Activated naive CD4-positive, alpha-beta T cell treated with Interleukin-2 at 50 U/mL for 16 hours (primary cell): ENCODE data around the gene PCDHA8.
"Not testable (repeated sequence)": the region's sequence is repeated elsewhere in the genome, so short reads cannot be mapped to it uniquely, and the experiment has no call there.

ENCODE experiments used
- DNase-seq: peaks from one replicate; pipeline ENCODE4 v3.0.0-alpha.2; 2020

PCDHA8 gene

DNA sequence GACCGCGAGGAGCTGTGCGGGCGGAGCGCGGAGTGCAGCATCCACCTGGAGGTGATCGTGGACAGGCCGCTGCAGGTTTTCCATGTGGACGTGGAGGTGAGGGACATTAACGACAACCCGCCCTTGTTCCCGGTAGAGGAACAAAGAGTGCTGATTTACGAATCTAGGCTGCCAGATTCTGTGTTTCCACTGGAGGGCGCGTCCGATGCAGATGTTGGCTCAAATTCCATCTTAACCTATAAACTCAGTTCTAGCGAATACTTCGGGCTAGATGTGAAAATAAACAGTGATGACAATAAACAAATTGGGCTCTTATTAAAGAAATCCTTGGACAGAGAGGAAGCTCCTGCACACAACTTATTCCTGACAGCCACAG, 12.6 kb upstream of the PCDHA8 start:
- DNase-seq, result no peak

DNA sequence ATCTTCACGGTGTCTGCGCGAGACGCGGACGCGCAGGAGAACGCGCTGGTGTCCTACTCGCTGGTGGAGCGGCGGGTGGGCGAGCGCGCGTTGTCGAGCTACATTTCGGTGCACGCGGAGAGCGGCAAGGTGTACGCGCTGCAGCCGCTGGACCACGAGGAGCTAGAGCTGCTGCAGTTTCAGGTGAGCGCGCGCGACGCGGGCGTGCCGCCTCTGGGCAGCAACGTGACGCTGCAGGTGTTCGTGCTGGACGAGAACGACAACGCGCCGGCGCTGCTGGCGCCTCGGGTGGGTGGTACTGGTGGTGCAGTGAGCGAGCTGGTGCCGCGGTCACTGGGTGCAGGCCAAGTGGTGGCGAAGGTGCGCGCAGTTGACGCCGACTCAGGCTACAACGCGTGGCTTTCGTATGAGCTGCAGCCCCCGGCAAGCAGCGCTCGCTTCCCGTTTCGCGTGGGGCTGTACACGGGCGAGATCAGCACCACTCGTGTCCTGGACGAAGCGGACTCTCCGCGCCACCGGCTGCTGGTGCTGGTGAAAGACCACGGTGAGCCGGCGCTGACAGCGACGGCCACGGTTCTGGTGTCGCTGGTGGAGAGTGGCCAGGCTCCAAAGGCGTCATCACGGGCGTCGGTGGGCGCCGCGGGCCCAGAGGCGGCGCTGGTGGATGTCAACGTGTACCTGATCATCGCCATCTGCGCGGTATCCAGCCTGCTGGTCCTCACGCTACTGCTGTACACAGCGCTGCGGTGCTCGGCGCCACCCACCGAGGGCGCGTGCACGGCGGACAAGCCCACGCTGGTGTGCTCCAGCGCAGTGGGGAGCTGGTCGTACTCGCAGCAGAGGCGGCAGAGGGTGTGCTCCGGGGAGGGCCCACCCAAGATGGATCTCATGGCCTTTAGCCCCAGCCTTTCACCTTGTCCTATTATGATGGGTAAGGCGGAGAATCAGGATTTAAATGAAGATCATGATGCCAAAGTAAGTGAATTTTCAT, 11.2 kb upstream of the PCDHA8 start:
- not testable (repeated sequence) for DNase-seq

GRCh38 chr5:140833993-140834392, 7.0 kb upstream of the PCDHA8 start, which contains the start of gene PCDHA7:
Gene PCDHA7, plus strand, starts transcription at chr5:140834269. Its CDS starts 115 bp downstream, at chr5:140834384.
- no peak for DNase-seq

GRCh38 chr5:140834439-140835008, 6.5 kb upstream of the PCDHA8 start:
- DNase-seq, result not testable (repeated sequence)

GRCh38 chr5:140835622-140836510, 5.1 kb upstream of the PCDHA8 start:
- no peak for DNase-seq

DNA sequence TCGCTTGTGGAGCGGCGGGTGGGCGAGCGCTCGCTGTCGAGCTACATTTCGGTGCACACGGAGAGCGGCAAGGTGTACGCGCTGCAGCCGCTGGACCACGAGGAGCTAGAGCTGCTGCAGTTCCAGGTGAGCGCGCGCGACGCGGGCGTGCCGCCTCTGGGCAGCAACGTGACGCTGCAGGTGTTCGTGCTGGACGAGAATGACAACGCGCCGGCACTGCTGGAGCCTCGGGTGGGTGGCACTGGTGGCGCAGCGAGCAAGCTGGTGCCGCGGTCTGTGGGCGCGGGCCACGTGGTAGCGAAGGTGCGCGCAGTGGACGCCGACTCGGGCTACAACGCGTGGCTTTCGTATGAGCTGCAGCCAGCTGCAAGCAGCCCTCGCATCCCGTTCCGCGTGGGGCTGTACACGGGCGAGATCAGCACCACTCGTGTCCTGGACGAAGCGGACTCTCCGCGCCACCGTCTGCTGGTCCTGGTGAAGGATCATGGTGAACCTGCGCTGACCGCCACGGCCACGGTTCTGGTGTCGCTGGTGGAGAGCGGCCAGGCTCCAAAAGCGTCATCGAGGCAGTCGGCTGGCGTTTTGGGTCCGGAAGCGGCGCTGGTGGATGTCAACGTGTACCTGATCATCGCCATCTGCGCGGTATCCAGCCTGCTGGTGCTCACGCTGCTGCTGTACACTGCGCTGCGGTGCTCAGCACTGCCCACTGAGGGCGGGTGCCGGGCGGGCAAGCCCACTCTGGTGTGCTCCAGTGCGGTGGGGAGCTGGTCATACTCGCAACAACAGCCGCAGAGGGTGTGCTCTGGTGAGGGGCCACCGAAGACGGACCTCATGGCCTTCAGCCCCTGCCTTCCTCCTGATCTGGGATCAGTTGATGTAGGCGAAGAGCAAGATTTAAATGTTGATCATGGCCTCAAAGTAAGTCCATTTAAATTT, 2.1 kb downstream of the PCDHA8 start:
- no peak for DNase-seq

- DNase-seq, result not testable (repeated sequence)
Observed at GRCh38 chr5:140848139-140849102, 7.4 kb downstream of the PCDHA8 start, which contains the start of gene PCDHA9. Gene PCDHA9, plus strand, starts transcription at chr5:140848382. Its CDS starts 114 bp downstream, at chr5:140848496.

- not testable (repeated sequence) for DNase-seq
Observed at GRCh38 chr5:140849831-140850634, 9.0 kb downstream of the PCDHA8 start.

DNA sequence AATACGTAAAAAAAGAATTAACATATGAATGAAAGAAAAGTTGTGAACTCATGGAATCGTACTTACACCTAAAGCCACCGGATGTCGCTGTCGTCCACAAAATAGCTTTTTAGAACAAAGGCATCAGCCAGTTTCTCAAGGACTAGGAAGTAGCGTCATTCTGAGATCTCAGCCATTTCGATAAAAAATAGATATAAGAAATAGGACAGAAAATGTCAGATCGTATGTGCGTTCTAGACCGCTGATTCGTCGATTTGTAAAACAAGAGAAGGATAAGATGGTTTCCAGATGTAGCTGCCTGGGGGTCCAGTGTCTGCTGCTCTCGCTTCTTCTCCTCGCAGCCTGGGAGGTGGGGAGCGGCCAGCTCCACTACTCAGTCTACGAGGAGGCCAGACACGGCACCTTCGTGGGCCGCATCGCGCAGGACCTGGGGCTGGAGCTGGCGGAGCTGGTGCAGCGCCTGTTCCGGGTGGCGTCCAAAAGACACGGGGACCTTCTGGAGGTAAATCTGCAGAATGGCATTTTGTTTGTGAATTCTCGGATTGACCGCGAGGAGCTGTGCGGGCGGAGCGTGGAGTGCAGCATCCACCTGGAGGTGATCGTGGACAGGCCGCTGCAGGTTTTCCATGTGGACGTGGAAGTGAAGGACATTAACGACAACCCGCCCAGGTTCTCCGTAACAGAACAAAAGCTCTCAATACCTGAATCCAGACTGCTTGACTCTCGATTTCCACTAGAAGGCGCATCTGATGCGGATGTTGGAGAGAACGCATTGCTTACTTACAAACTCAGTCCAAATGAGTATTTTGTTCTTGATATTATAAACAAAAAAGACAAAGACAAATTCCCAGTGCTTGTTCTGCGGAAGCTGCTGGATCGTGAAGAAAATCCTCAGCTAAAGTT, 15.0 kb downstream of the PCDHA8 start, which contains the start of gene PCDHA10:
PCDHA10 (plus strand) TSS at position 126 of the 903 bp plus-strand sequence; CDS start at position 278, 152 bp downstream.
- DNase-seq, result no peak

DNA sequence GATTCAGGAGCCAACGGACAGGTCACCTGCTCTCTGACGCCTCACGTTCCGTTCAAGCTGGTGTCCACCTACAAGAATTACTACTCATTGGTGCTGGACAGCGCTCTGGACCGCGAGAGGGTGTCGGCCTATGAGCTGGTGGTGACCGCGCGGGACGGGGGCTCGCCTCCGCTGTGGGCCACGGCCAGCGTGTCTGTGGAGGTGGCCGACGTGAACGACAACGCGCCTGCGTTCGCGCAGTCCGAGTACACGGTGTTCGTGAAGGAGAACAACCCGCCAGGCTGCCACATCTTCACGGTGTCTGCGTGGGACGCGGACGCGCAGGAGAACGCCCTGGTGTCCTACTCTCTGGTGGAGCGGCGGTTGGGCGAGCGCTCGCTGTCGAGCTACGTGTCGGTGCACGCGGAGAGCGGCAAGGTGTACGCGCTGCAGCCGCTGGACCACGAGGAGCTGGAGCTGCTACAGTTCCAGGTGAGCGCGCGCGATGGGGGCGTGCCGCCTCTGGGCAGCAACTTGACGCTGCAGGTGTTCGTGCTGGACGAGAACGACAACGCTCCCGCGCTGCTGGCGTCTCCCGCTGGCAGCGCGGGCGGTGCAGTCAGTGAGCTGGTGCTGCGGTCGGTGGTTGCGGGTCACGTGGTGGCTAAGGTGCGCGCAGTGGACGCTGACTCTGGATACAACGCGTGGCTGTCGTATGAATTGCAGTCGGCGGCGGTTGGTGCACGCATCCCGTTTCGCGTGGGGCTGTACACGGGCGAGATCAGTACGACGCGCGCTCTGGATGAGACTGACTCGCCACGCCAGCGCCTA, 16.4 kb downstream of the PCDHA8 start:
- no peak for DNase-seq

DNA sequence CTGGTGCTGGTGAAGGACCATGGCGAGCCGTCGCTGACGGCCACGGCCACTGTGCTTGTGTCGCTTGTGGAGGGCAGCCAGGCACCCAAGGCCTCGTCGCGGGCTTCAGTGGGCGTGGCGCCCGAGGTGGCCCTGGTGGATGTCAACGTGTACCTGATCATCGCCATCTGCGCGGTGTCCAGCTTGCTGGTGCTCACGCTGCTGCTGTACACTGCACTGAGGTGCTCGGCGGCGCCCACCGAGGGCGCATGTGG, 16.9 kb downstream of the PCDHA8 start:
- no peak for DNase-seq

- no peak for DNase-seq
Observed at GRCh38 chr5:140862441-140863295, 21.7 kb downstream of the PCDHA8 start.

DNA sequence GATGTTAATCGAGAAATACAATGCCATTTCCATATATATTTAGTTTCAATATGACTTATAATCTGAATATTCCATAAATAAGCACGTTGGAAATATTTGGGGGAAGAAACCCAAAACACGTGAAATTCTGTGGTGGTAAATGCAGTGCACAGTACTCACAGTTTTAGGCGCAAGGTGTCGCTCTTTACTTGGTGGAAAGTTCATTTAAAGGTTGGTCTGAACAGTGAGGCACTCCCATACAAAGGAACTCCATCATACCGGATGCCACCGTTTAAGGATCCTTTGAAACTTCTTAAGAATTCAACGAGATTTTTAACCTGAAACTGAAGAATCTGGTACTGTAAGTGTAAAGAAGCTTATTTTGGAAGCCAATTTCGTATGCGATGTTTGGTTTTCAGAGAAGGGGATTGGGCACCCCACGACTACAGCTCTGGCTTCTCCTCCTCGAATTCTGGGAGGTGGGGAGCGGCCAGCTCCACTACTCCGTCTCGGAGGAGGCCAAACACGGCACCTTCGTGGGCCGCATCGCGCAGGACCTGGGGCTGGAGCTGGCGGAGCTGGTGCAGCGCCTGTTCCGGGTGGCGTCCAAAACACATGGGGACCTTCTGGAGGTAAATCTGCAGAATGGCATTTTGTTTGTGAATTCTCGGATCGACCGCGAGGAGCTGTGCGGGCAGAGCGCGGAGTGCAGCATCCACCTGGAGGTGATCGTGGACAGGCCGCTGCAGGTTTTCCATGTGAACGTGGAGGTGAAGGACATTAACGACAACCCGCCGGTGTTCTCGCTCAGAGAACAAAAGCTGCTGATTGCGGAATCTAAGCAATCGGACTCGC, 28.0 kb downstream of the PCDHA8 start, which contains the start of gene PCDHA11:
PCDHA11 (plus strand) TSS at position 237 of the 834 bp plus-strand sequence; CDS start at position 384, 147 bp downstream.
- no peak for DNase-seq

DNA sequence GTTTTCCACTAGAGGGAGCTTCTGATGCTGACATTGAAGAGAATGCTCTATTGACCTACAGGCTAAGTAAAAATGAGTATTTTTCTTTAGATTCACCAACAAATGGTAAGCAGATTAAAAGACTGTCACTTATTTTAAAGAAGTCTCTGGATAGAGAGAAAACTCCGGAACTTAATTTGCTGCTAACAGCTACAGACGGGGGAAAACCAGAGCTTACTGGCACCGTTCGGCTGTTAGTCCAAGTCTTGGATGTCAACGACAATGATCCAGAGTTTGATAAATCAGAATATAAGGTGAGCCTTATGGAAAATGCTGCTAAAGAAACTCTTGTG, 28.5 kb downstream of the PCDHA8 start:
- DNase-seq, result no peak
